ENCODE data around the gene BAHCC1. TPM values are rescaled to one million over a fixed set of nuclear protein-coding genes. Genes with fewer than 3 reads are reported as not detected.

The BAHCC1 gene
- total RNA-seq, 1 experiment from 2014 or later = 3.1 TPM

DNA sequence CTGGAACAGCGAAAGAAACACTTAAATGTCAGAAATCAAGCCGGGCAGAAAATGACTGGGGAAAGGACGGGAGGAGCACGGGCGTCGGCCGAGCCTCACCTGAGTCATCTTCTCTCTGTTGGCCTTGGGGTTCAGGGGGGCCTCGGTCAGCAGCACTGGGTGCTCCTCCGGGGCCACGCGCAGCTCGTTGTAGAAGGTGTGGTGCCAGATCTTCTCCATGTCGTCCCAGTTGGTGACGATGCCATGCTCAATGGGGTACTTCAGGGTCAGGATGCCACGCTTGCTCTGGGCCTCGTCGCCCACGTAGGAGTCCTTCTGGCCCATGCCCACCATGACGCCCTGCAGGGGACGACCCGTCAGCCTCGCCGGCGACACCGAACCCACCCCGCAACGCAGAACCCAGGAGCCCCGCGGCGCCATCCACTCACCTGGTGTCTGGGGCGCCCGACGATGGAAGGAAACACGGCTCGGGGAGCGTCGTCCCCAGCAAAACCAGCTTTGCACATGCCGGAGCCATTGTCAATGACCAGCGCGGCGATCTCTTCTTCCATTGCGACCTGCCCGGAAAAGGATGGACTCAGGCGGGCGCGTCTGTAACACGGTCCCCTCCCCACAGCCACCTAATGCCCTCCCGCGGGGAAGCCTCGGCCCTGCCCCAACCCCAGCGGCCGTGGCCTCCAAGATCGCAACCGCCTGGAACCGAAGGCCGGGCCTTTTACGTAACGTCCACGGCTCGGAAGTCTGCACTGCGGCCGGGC is 116.7 kb downstream of the BAHCC1 start:
- H3K23me2 ChIP-seq (ENCODE audit: insufficient read length, low read depth, low read length, poor library complexity, severe bottlenecking) = peaks cover 31% of the 10 kb centered on the region
- H3K23ac ChIP-seq (ENCODE audit: insufficient read length, low read depth, low read length) = no peak overlapping the region
- H2BK120ac ChIP-seq (ENCODE audit: low read depth, low read length, poor library complexity, severe bottlenecking) = no peak overlapping the region
- peak overlapping the region; percentile 94 for H3K14ac ChIP-seq (ENCODE audit: insufficient read depth, low read length)
- no peak overlapping the region for H2AK5ac ChIP-seq (ENCODE audit: insufficient read length, low read length)
- no peaks in the 10 kb centered on the region for H3K27me3 ChIP-seq (ENCODE audit: insufficient read depth, low read length)
- no peaks in the 10 kb centered on the region for H3K4me1 ChIP-seq (ENCODE audit: insufficient read depth, low read length)
- WGBS (ENCODE audit: extremely low coverage, insufficient read length, low lambda C conversion rate) = no CpG with 5 or more reads among the region's 62 CpGs
- H3K4ac ChIP-seq (ENCODE audit: low read depth, low read length) = no peak overlapping the region
- no peak overlapping the region for H3T11ph ChIP-seq (ENCODE audit: low read length)
- no peak overlapping the region for H3K27ac ChIP-seq (ENCODE audit: insufficient read length, low read depth, low read length)
- H3K9me3 Mint-ChIP-seq = peaks cover 7 to 22% of the 10 kb centered on the region in 2 experiments; a peak in 4 of 5 replicates
- peak overlapping the region; percentile 83 for H3K9ac ChIP-seq (ENCODE audit: extremely low read depth, insufficient read length, low read length)
- no peak overlapping the region for H2BK15ac ChIP-seq (ENCODE audit: low read depth, low read length)
- H2AFZ ChIP-seq (ENCODE audit: low read length) = no peak overlapping the region
- DNase-seq = peak; percentile 27
- H3K4me2 ChIP-seq (ENCODE audit: insufficient read depth, insufficient read length, low read length) = peak overlapping the region; percentile 97
- no peaks in the 10 kb centered on the region for H4K20me1 ChIP-seq (ENCODE audit: control insufficient read depth, insufficient read depth, insufficient read length)
- H3K4me1 Mint-ChIP-seq = peaks cover 29 to 39% of the 10 kb centered on the region in 2 experiments
- peaks cover 8% of the 10 kb centered on the region for H3K27me3 Mint-ChIP-seq (ENCODE audit: low read depth)
- TF ChIP-seq, protein P1, sequence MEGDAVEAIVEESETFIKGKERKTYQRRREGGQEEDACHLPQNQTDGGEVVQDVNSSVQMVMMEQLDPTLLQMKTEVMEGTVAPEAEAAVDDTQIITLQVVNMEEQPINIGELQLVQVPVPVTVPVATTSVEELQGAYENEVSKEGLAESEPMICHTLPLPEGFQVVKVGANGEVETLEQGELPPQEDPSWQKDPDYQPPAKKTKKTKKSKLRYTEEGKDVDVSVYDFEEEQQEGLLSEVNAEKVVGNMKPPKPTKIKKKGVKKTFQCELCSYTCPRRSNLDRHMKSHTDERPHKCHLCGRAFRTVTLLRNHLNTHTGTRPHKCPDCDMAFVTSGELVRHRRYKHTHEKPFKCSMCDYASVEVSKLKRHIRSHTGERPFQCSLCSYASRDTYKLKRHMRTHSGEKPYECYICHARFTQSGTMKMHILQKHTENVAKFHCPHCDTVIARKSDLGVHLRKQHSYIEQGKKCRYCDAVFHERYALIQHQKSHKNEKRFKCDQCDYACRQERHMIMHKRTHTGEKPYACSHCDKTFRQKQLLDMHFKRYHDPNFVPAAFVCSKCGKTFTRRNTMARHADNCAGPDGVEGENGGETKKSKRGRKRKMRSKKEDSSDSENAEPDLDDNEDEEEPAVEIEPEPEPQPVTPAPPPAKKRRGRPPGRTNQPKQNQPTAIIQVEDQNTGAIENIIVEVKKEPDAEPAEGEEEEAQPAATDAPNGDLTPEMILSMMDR (conservative IDR thresholded peaks at IDR 0.05) = no peak
- H4K91ac ChIP-seq (ENCODE audit: insufficient read length, low read depth, low read length) = no peak overlapping the region
- H2BK12ac ChIP-seq (ENCODE audit: insufficient read length, low read depth, low read length) = no peak overlapping the region
- H3K27ac Mint-ChIP-seq = peak overlapping the region; percentile 56 to 98 (median 96); a peak in 5 of 7 replicates
- H3K9me3 ChIP-seq (ENCODE audit: control insufficient read depth, low read depth, low read length) = no peaks in the 10 kb centered on the region
- no peak overlapping the region for H2BK5ac ChIP-seq (ENCODE audit: insufficient read length, low read length)
- H2BK20ac ChIP-seq (ENCODE audit: low read depth, low read length, poor library complexity, severe bottlenecking) = no peak overlapping the region
- peaks cover 38 to 45% (median 43%) of the 10 kb centered on the region in 3 experiments for H3K36me3 Mint-ChIP-seq (ENCODE audit: insufficient read depth in 1 of 3, low read depth in 3 of 3)
- no peak overlapping the region for H3K56ac ChIP-seq (ENCODE audit: insufficient read length, low read depth, low read length)
- peak overlapping the region; percentile 97 to 100 for H3K4me3 Mint-ChIP-seq
- H3K79me1 ChIP-seq (ENCODE audit: insufficient read depth, low read depth, low read length, poor library complexity, severe bottlenecking) = peaks cover 2% of the 10 kb centered on the region
- H3K18ac ChIP-seq (ENCODE audit: insufficient read length, low read depth, low read length) = peak overlapping the region; percentile 90
- H3K79me2 ChIP-seq (ENCODE audit: insufficient read depth, low read length) = peaks cover 25% of the 10 kb centered on the region; the same call in 1 of the 2 replicates
- H4K5ac ChIP-seq (ENCODE audit: insufficient read length, low read depth, low read length) = no peak overlapping the region
- no peak overlapping the region for H4K8ac ChIP-seq (replicated peaks; ENCODE audit: insufficient read length, low read depth, low read length)
